ENCODE data around the gene STEAP1B.
"Not testable (repeated sequence)": the region's sequence is repeated elsewhere in the genome, so short reads cannot be mapped to it uniquely, and the experiment has no call there.

The STEAP1B gene

GRCh38 chr7:22457471-22457870 lies 42.5 kb downstream of the STEAP1B start:
- no peak for DNase-seq (ENCODE audit: low read depth)
- TF ChIP-seq CTCF (IDR thresholded peaks at IDR 0.05; ENCODE audit: insufficient read depth, low read depth, low read length, missing control alignments): no peak
- H3K4me3 ChIP-seq (ENCODE audit: low read length): no peak overlapping the region

GRCh38 chr7:22454446-22454845 lies 45.5 kb downstream of the STEAP1B start:
- no peak overlapping the region for H3K4me3 ChIP-seq (ENCODE audit: low read length)
- no peak for TF ChIP-seq CTCF (IDR thresholded peaks at IDR 0.05; ENCODE audit: insufficient read depth, low read depth, low read length, missing control alignments)
- DNase-seq (ENCODE audit: low read depth): no peak

GRCh38 chr7:22452960-22453558 lies 46.9 kb downstream of the STEAP1B start:
- no peak for TF ChIP-seq CTCF (IDR thresholded peaks at IDR 0.05; ENCODE audit: insufficient read depth, low read depth, low read length, missing control alignments)
- no peak for DNase-seq (ENCODE audit: low read depth)
- H3K4me3 ChIP-seq (ENCODE audit: low read length): no peak overlapping the region

- peak overlapping the region; percentile 10 for H3K4me3 ChIP-seq (ENCODE audit: low read length)
- TF ChIP-seq CTCF (IDR thresholded peaks at IDR 0.05; ENCODE audit: insufficient read depth, low read depth, low read length, missing control alignments): peak; percentile 78
- peak; percentile 54 for DNase-seq (ENCODE audit: low read depth)
Measured at GRCh38 chr7:22452142-22452959, 47.6 kb downstream of the STEAP1B start.

- H3K4me3 ChIP-seq (ENCODE audit: low read length); DNase-seq (ENCODE audit: low read depth): not testable (repeated sequence)
Measured at GRCh38 chr7:22450013-22450412, 50.0 kb downstream of the STEAP1B start.

- no peak for DNase-seq (ENCODE audit: low read depth)
- TF ChIP-seq CTCF (IDR thresholded peaks at IDR 0.05; ENCODE audit: insufficient read depth, low read depth, low read length, missing control alignments): no peak
- H3K4me3 ChIP-seq (ENCODE audit: low read length): no peak overlapping the region
Measured at GRCh38 chr7:22447762-22448161, 52.2 kb downstream of the STEAP1B start.

- DNase-seq (ENCODE audit: low read depth): no peak
- TF ChIP-seq CTCF (IDR thresholded peaks at IDR 0.05; ENCODE audit: insufficient read depth, low read depth, low read length, missing control alignments): no peak
- no peak overlapping the region for H3K4me3 ChIP-seq (ENCODE audit: low read length)
Measured at GRCh38 chr7:22447008-22447407, 53.0 kb downstream of the STEAP1B start.

Data from epithelial cell of esophagus (primary cell).